Natural killer cell (primary cell): ENCODE data around the gene USHBP1. TPM values are rescaled to one million over a fixed set of nuclear protein-coding genes. Genes with fewer than 3 reads are reported as not detected.
"Not testable (repeated sequence)": the region's sequence is repeated elsewhere in the genome, so short reads cannot be mapped to it uniquely, and the experiment has no call there.

Experiments
- ATAC-seq, 3 donors: fragments of 150-1000 bp in 2 of 3; fragments of 200-7000 bp in 1 of 3; cut with Tn5 transposase; 1 replicate in 1 of 3; 2 replicates in 2 of 3; pipeline ENCODE4 v1.10.0; 2021; ENCODE audit warnings: mild to moderate bottlenecking in 2 of 3, moderate library complexity in 2 of 3
- DNase-seq, 2 donors: peaks; one replicate each; pipeline versions ENCODE4 v3.0.0 to v3.0.0-alpha.2; 2013 to 2021; ENCODE audit warnings: mixed read lengths in 1 of 2
- H3K27ac ChIP-seq: one replicate; pipeline ENCODE4 v1.5.1; 2013; ENCODE audit warnings: mild to moderate bottlenecking, low read length
- H3K27me3 ChIP-seq: one replicate; pipeline ENCODE4 v1.6.1; 2013; ENCODE audit warnings: low read length; ENCODE audit not compliant: control insufficient read depth, insufficient read depth
- H3K36me3 ChIP-seq: one replicate; pipeline ENCODE4 v1.6.1; 2013; ENCODE audit warnings: low read length; ENCODE audit not compliant: control insufficient read depth, insufficient read depth
- H3K4me1 ChIP-seq: one replicate; pipeline ENCODE4 v1.6.1; 2013; ENCODE audit warnings: low read length; ENCODE audit not compliant: control insufficient read depth, insufficient read depth
- H3K4me3 ChIP-seq: one replicate; pipeline ENCODE4 v1.5.1; 2013; ENCODE audit warnings: low read length
- H3K9me3 ChIP-seq: one replicate; pipeline ENCODE4 v1.6.1; 2013; ENCODE audit warnings: low read length; ENCODE audit not compliant: control insufficient read depth, insufficient read depth
- H3K27ac Mint-ChIP-seq, 2 donors: one replicate each; pipeline ENCODE4 v1.8.0; 2022; ENCODE audit warnings: mild to moderate bottlenecking in 2 of 2, mixed read lengths in 2 of 2, moderate library complexity in 1 of 2
- H3K27me3 Mint-ChIP-seq, 2 donors: one replicate each; pipeline ENCODE4 v1.8.0; 2022; ENCODE audit warnings: low read depth in 2 of 2, mixed read lengths in 2 of 2
- H3K36me3 Mint-ChIP-seq: one replicate; pipeline ENCODE4 v1.8.0; 2022; ENCODE audit warnings: mixed read lengths
- H3K4me1 Mint-ChIP-seq, 2 donors: one replicate each; pipeline ENCODE4 v1.8.0; 2022; ENCODE audit warnings: mixed read lengths in 2 of 2
- H3K4me3 Mint-ChIP-seq: one replicate; pipeline ENCODE4 v1.8.0; 2022; ENCODE audit warnings: mild to moderate bottlenecking, moderate library complexity, mixed read lengths
- H3K9me3 Mint-ChIP-seq, 2 donors: one replicate each; pipeline ENCODE4 v1.8.0; 2022; ENCODE audit warnings: mixed read lengths in 2 of 2
- WGBS: methylation state at CpG from one replicate; pipeline ENCODE4 v1.1.7; 2013; ENCODE audit warnings: missing lambda C conversion rate; ENCODE audit not compliant: insufficient coverage; 5-methylcytosine and 5-hydroxymethylcytosine counted together
- intact Hi-C: fragments of 100-400 bp; cut with micrococcal nuclease; formaldehyde crosslinking; loops from one replicate; pipeline ENCODE4 v1.14.2; 2022
- total RNA-seq, 4 donors: library from RNA; stranded (reverse); fragments of 120-200 nt in 1 of 4; gene quantifications; one replicate each; pipeline versions ENCODE4 v1.2.3 to v1.2.4, GENCODE V29; 2013 to 2022
- TF ChIP-seq, protein P1 (sequence below): fragments of 200-600 bp; IDR thresholded peaks from one replicate; pipeline ENCODE4 v1.8.0; 2022; ENCODE audit warnings: antibody characterized with exemption

Gene USHBP1
- total RNA-seq, 3 donors from 2014 or later (not counting 1 experiment from before 2014, with no cell fraction given), result not detected

DNA sequence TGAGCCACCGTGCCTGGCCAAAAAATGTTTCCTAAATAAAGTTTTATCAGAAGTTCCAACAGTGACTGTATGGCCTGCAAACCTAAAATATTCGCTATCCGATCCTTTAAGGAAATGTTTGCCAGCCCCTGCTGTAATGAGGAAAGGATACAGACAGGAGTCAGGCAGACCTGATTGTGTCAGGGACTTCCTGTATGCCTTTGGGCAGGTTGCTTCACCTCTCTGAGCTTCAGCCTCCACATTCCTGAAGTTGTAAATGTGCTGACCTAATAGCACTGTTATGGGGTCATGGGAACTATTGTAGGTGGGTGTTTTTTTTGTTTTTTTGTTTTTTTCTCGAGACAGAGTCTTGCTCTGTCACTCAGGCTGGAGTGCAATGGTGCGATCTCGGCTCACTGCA lies 32.4 kb upstream of the USHBP1 start:
- no peak for ATAC-seq
- H3K27me3 ChIP-seq, result no peaks in the 10 kb centered on the region
- over 99% methylated on average over 6 of the region's 6 CpGs for WGBS

DNA sequence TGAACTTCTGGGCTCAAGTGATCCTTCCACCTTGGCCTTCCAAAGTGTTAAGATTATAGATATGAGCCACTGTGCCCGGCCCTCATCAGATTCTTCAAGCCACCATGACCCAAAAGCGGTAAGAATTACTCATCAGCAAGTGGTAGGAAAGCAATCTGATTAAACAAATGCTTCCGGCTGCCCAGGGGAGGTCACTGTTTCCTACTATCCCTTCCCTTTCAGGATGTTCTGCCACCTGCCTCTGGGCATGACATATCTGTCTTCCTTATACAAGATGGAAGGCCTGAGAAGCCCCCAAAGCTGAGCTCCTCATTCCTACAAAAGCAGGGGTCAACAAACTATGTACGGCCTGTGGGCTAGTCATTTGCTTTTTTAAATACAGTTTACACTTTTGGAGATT lies 31.7 kb upstream of the USHBP1 start:
- intact Hi-C loops, result no loop called here
- no peak overlapping the region for H3K27ac ChIP-seq
- Mint-ChIP-seq H3K9me3 (no peaks in the 10 kb centered on the region), H3K27me3 (no peaks in the 10 kb centered on the region), H3K4me3 (no peak overlapping the region), H3K27ac (no peak overlapping the region), H3K36me3 (no peaks in the 10 kb centered on the region), H3K4me1 (peaks cover 0 to 10% of the 10 kb centered on the region in 2 donors)
- WGBS, result 91% methylated on average over 4 of the region's 4 CpGs
- peaks cover 3% of the 10 kb centered on the region for H3K9me3 ChIP-seq
- peaks cover 9% of the 10 kb centered on the region for H3K4me1 ChIP-seq
- no peak overlapping the region for H3K4me3 ChIP-seq
- ATAC-seq (no peak), DNase-seq (no peak)
- TF ChIP-seq, protein P1, sequence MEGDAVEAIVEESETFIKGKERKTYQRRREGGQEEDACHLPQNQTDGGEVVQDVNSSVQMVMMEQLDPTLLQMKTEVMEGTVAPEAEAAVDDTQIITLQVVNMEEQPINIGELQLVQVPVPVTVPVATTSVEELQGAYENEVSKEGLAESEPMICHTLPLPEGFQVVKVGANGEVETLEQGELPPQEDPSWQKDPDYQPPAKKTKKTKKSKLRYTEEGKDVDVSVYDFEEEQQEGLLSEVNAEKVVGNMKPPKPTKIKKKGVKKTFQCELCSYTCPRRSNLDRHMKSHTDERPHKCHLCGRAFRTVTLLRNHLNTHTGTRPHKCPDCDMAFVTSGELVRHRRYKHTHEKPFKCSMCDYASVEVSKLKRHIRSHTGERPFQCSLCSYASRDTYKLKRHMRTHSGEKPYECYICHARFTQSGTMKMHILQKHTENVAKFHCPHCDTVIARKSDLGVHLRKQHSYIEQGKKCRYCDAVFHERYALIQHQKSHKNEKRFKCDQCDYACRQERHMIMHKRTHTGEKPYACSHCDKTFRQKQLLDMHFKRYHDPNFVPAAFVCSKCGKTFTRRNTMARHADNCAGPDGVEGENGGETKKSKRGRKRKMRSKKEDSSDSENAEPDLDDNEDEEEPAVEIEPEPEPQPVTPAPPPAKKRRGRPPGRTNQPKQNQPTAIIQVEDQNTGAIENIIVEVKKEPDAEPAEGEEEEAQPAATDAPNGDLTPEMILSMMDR, result no peak
- no peaks in the 10 kb centered on the region for H3K36me3 ChIP-seq
- H3K27me3 ChIP-seq, result no peaks in the 10 kb centered on the region

More for the DNA sequence above, 32.4 kb upstream of the USHBP1 start:
- no peaks in the 10 kb centered on the region for H3K36me3 Mint-ChIP-seq
- TF ChIP-seq, protein P1, result no peak
- intact Hi-C loops, result no loop called here
- H3K27ac Mint-ChIP-seq, result no peak overlapping the region
- H3K4me3 Mint-ChIP-seq, result no peak overlapping the region
- Histone ChIP-seq H3K36me3 (no peaks in the 10 kb centered on the region), H3K4me3 (no peak overlapping the region), H3K27ac (no peak overlapping the region), H3K4me1 (peaks cover 7% of the 10 kb centered on the region), H3K9me3 (peaks cover 3% of the 10 kb centered on the region)
- peaks cover 0 to 7% of the 10 kb centered on the region in 2 donors for H3K4me1 Mint-ChIP-seq
- H3K9me3 Mint-ChIP-seq, result no peaks in the 10 kb centered on the region
- H3K27me3 Mint-ChIP-seq, result no peaks in the 10 kb centered on the region
- no peak for DNase-seq

DNA sequence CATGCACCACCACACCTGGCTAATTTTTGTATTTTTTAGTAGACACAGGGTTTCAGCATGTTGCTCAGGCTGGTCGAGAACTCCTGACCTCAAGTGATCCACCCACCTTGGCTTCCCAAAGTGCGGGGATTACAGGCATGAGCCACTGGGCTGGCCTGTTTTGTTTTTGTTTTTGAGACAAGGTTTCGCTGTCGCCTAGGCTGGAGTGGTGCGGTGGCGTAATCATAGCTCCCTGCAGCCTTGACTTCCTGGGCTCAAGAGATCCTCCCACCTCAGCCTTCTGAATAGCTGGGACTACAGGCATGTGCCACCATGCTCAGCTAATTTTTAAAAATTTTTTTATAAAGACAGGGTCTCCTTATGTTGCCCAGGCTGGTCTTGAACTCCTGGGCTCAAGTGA lies 31.0 kb upstream of the USHBP1 start:
- intact Hi-C loops, H3K27ac ChIP-seq, H3K9me3 Mint-ChIP-seq: not testable (repeated sequence)

DNA sequence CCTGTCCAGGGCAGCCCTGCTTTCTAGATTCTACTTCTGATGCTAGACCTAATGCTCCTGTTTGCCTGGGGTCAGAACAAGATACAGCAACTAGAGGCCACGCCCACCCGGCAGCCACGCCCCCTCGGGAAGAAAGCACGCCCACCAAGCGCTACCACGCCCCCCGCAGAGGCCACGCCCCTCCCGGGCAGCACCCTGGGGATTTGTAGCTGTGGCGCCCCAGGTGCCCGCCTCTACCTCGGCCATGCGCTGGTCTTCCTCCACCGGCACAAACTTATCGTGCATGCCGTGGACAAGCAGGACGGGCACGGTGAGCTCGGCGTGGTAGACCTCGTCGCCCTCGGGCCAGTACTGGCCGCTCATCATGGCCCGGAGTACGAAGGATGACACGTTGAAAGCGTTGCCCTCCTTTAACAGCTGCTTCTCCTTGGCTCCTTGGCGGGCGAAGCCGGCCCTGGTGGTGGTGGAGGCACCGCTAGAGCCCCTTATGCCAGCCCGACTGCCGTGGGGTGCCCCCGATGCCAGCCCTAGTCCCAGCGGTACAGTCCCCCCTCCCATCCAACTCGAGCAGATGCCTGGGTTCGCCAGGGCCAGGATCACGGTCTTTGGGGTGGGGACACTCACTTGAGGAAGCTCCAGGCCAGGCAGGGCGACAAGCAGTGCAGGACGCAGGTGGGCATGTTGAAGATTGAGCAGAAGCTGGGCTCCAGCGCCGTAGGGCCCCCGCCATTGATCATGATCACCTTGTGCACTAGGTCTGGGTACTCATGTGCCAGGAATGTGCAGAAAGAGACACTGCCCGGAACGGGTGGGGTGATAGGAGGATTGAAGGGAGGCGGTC lies 29.7 kb upstream of the USHBP1 start:
- intact Hi-C loops, result loop anchor here (5.0 kb wide), 1 partner anchor 43 kb away; the partner anchor contains the start of gene GTPBP3
- Mint-ChIP-seq H3K9me3 (no peaks in the 10 kb centered on the region), H3K36me3 (no peaks in the 10 kb centered on the region), H3K27ac (no peak overlapping the region), H3K27me3 (no peaks in the 10 kb centered on the region), H3K4me1 (peaks cover 0 to 10% of the 10 kb centered on the region in 2 donors), H3K4me3 (no peak overlapping the region)
- H3K27me3 ChIP-seq, result no peaks in the 10 kb centered on the region
- ATAC-seq, result no peak
- H3K4me1 ChIP-seq, result peaks cover 11% of the 10 kb centered on the region
- TF ChIP-seq, protein P1, result no peak
- no peaks in the 10 kb centered on the region for H3K36me3 ChIP-seq
- H3K27ac ChIP-seq, result no peak overlapping the region
- peak in 1 of 2 donors; percentile 63 for DNase-seq
- 92% methylated on average over 48 of the region's 48 CpGs for WGBS
- H3K4me3 ChIP-seq, result no peak overlapping the region
- peaks cover 3% of the 10 kb centered on the region for H3K9me3 ChIP-seq

More for the DNA sequence above, 31.0 kb upstream of the USHBP1 start:
- H3K27me3 Mint-ChIP-seq, ATAC-seq, H3K27me3 ChIP-seq, H3K36me3 ChIP-seq, H3K27ac Mint-ChIP-seq, H3K4me3 Mint-ChIP-seq, H3K9me3 ChIP-seq, H3K4me1 Mint-ChIP-seq, H3K36me3 Mint-ChIP-seq, H3K4me1 ChIP-seq, DNase-seq, H3K4me3 ChIP-seq: not testable (repeated sequence)
- 96% methylated on average over 6 of the region's 6 CpGs for WGBS
